Natural killer cell (primary cell): ENCODE measurements around the gene PIK3C2G. TPM values are rescaled to one million over a fixed set of nuclear protein-coding genes. Genes with fewer than 3 reads are reported as not detected.

ENCODE experiments used
- ATAC-seq, 3 donors: fragments of 150-1000 bp in 2 of 3; fragments of 200-7000 bp in 1 of 3; cut with Tn5 transposase; 1 replicate in 1 of 3; 2 replicates in 2 of 3; pipeline ENCODE4 v1.10.0; 2021; ENCODE audit warnings: mild to moderate bottlenecking in 2 of 3, moderate library complexity in 2 of 3
- DNase-seq, 2 donors: peaks; one replicate each; pipeline versions ENCODE4 v3.0.0 to v3.0.0-alpha.2; 2013 to 2021; ENCODE audit warnings: mixed read lengths in 1 of 2
- H3K27ac ChIP-seq: one replicate; pipeline ENCODE4 v1.5.1; 2013; ENCODE audit warnings: mild to moderate bottlenecking, low read length
- H3K27me3 ChIP-seq: one replicate; pipeline ENCODE4 v1.6.1; 2013; ENCODE audit warnings: low read length; ENCODE audit not compliant: control insufficient read depth, insufficient read depth
- H3K36me3 ChIP-seq: one replicate; pipeline ENCODE4 v1.6.1; 2013; ENCODE audit warnings: low read length; ENCODE audit not compliant: control insufficient read depth, insufficient read depth
- H3K4me1 ChIP-seq: one replicate; pipeline ENCODE4 v1.6.1; 2013; ENCODE audit warnings: low read length; ENCODE audit not compliant: control insufficient read depth, insufficient read depth
- H3K4me3 ChIP-seq: one replicate; pipeline ENCODE4 v1.5.1; 2013; ENCODE audit warnings: low read length
- H3K9me3 ChIP-seq: one replicate; pipeline ENCODE4 v1.6.1; 2013; ENCODE audit warnings: low read length; ENCODE audit not compliant: control insufficient read depth, insufficient read depth
- H3K27ac Mint-ChIP-seq, 2 donors: one replicate each; pipeline ENCODE4 v1.8.0; 2022; ENCODE audit warnings: mild to moderate bottlenecking in 2 of 2, mixed read lengths in 2 of 2, moderate library complexity in 1 of 2
- H3K27me3 Mint-ChIP-seq, 2 donors: one replicate each; pipeline ENCODE4 v1.8.0; 2022; ENCODE audit warnings: low read depth in 2 of 2, mixed read lengths in 2 of 2
- H3K36me3 Mint-ChIP-seq: one replicate; pipeline ENCODE4 v1.8.0; 2022; ENCODE audit warnings: mixed read lengths
- H3K4me1 Mint-ChIP-seq, 2 donors: one replicate each; pipeline ENCODE4 v1.8.0; 2022; ENCODE audit warnings: mixed read lengths in 2 of 2
- H3K4me3 Mint-ChIP-seq: one replicate; pipeline ENCODE4 v1.8.0; 2022; ENCODE audit warnings: mild to moderate bottlenecking, moderate library complexity, mixed read lengths
- H3K9me3 Mint-ChIP-seq, 2 donors: one replicate each; pipeline ENCODE4 v1.8.0; 2022; ENCODE audit warnings: mixed read lengths in 2 of 2
- CTCF ChIP-seq: fragments of 200-600 bp; IDR thresholded peaks from one replicate; pipeline ENCODE4 v1.8.0; 2022; ENCODE audit warnings: antibody characterized with exemption
- WGBS: methylation state at CpG from one replicate; pipeline ENCODE4 v1.1.7; 2013; ENCODE audit warnings: missing lambda C conversion rate; ENCODE audit not compliant: insufficient coverage; 5-methylcytosine and 5-hydroxymethylcytosine counted together
- intact Hi-C: fragments of 100-400 bp; cut with micrococcal nuclease; formaldehyde crosslinking; loops from one replicate; pipeline ENCODE4 v1.14.2; 2022
- total RNA-seq, 4 donors: library from RNA; stranded (reverse); fragments of 120-200 nt in 1 of 4; gene quantifications; one replicate each; pipeline versions ENCODE4 v1.2.3 to v1.2.4, GENCODE V29; 2013 to 2022

PIK3C2G gene
- total RNA-seq, 3 donors from 2014 or later (not counting 1 experiment from before 2014, with no cell fraction given): not detected

DNA sequence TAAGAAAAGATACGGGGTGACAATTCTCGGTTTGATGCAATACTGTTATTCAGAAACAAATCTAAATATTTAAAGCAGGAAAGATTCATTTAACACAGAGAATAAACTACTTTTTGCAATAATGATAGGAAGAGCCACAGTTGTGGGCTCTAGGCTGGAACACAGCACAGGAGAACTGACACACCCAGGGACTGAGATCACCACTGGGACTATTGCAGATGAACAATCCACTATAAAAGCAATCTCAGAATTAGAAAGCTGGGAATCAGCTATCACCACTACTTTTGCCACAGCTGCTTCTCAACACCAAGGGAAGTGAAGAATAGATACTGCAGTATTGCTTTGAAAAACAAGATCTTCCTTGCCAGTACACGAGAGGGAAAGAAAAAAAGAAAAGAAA, 4.1 kb upstream of the PIK3C2G start:
- H3K36me3 ChIP-seq: no peaks in the 10 kb centered on the region
- no peak for TF ChIP-seq CTCF
- H3K27me3 ChIP-seq: no peaks in the 10 kb centered on the region
- H3K27ac Mint-ChIP-seq: no peak overlapping the region
- no peaks in the 10 kb centered on the region for H3K4me1 ChIP-seq
- no peak overlapping the region for H3K4me3 Mint-ChIP-seq
- H3K27ac ChIP-seq: no peak overlapping the region
- intact Hi-C loops: no loop called here
- peaks cover 7 to 8% of the 10 kb centered on the region in 2 donors for H3K9me3 Mint-ChIP-seq
- no peaks in the 10 kb centered on the region for H3K4me1 Mint-ChIP-seq
- DNase-seq (no peak), ATAC-seq (no peak)
- H3K27me3 Mint-ChIP-seq: no peaks in the 10 kb centered on the region
- no peaks in the 10 kb centered on the region for H3K36me3 Mint-ChIP-seq
- 85% methylated on average over 1 of the region's 3 CpGs for WGBS
- no peak overlapping the region for H3K4me3 ChIP-seq
- no peaks in the 10 kb centered on the region for H3K9me3 ChIP-seq

GRCh38 chr12:18258929-18259328, 2.4 kb upstream of the PIK3C2G start:
- Histone ChIP-seq H3K4me1 (no peaks in the 10 kb centered on the region), H3K9me3 (no peaks in the 10 kb centered on the region), H3K27me3 (no peaks in the 10 kb centered on the region), H3K27ac (no peak overlapping the region), H3K4me3 (no peak overlapping the region), H3K36me3 (no peaks in the 10 kb centered on the region)
- no CpG with 5 or more reads among the region's 2 CpGs for WGBS
- Mint-ChIP-seq H3K9me3 (peaks cover 7 to 8% of the 10 kb centered on the region in 2 donors), H3K36me3 (no peaks in the 10 kb centered on the region), H3K4me1 (no peaks in the 10 kb centered on the region), H3K4me3 (no peak overlapping the region), H3K27ac (no peak overlapping the region), H3K27me3 (no peaks in the 10 kb centered on the region)
- ATAC-seq: no peak
- intact Hi-C loops: no loop called here
- no peak for DNase-seq
- no peak for TF ChIP-seq CTCF

GRCh38 chr12:18259906-18260682, 1.2 kb upstream of the PIK3C2G start:
- intact Hi-C loops: no loop called here
- Histone ChIP-seq H3K9me3 (no peaks in the 10 kb centered on the region), H3K4me3 (no peak overlapping the region), H3K36me3 (no peaks in the 10 kb centered on the region), H3K27me3 (no peaks in the 10 kb centered on the region), H3K4me1 (no peaks in the 10 kb centered on the region), H3K27ac (no peak overlapping the region)
- DNase-seq (no peak), ATAC-seq (no peak)
- WGBS: no CpG with 5 or more reads among the region's 1 CpG
- H3K9me3 Mint-ChIP-seq: peaks cover 8 to 10% of the 10 kb centered on the region in 2 donors
- TF ChIP-seq CTCF: no peak
- no peak overlapping the region for H3K4me3 Mint-ChIP-seq
- H3K4me1 Mint-ChIP-seq: no peaks in the 10 kb centered on the region
- no peaks in the 10 kb centered on the region for H3K27me3 Mint-ChIP-seq
- no peaks in the 10 kb centered on the region for H3K36me3 Mint-ChIP-seq
- no peak overlapping the region for H3K27ac Mint-ChIP-seq

- no peaks in the 10 kb centered on the region for H3K36me3 Mint-ChIP-seq
- no peak overlapping the region for H3K27ac Mint-ChIP-seq
- Histone ChIP-seq H3K27me3 (no peaks in the 10 kb centered on the region), H3K36me3 (no peaks in the 10 kb centered on the region), H3K4me1 (no peaks in the 10 kb centered on the region), H3K27ac (no peak overlapping the region), H3K4me3 (no peak overlapping the region), H3K9me3 (no peaks in the 10 kb centered on the region)
- 95% methylated on average over 5 of the region's 5 CpGs for WGBS
- intact Hi-C loops: no loop called here
- no peaks in the 10 kb centered on the region for H3K4me1 Mint-ChIP-seq
- H3K9me3 Mint-ChIP-seq: peaks cover 4 to 11% of the 10 kb centered on the region in 2 donors
- no peak for TF ChIP-seq CTCF
- no peak for DNase-seq
- ATAC-seq: no peak
- no peaks in the 10 kb centered on the region for H3K27me3 Mint-ChIP-seq
- H3K4me3 Mint-ChIP-seq: no peak overlapping the region
Measured at GRCh38 chr12:18261906-18262305, 588 bp downstream of the PIK3C2G start.
